ENCODE data around the gene INS. TPM values are rescaled to one million over a fixed set of nuclear protein-coding genes. Genes with fewer than 3 reads are reported as not detected.

The INS gene
- total and polyA plus RNA-seq, 4 donors = 0.16 to 0.37 TPM; not detected in 2

- Histone ChIP-seq H3K27ac (ENCODE audit: low read depth in 1 of 2, low read length in 2 of 2) (no peak overlapping the region), H3K36me3 (ENCODE audit: control insufficient read depth in 4 of 4, insufficient read depth in 3 of 4, low read depth in 1 of 4, low read length in 3 of 4) (no peaks in the 10 kb centered on the region), H3K4me3 (ENCODE audit: low read depth in 1 of 3, low read length in 3 of 3) (no peak overlapping the region), H3K9me3 (ENCODE audit: control insufficient read depth in 4 of 4, low read length in 3 of 4) (no peaks in the 10 kb centered on the region), H3K27me3 (ENCODE audit: control insufficient read depth in 4 of 4, insufficient read depth in 4 of 4, low read length in 3 of 4) (no peaks in the 10 kb centered on the region), H3K4me1 (ENCODE audit: control insufficient read depth in 4 of 4, insufficient read depth in 4 of 4, low read length in 3 of 4) (peaks cover 5 to 69% (median 30%) of the 10 kb centered on the region in 4 donors), H3K9ac (ENCODE audit: low read depth in 1 of 2, low read length in 2 of 2) (no peak overlapping the region)
- no peak for DNase-seq (ENCODE audit: low spot score)
- TF ChIP-seq CTCF (IDR thresholded peaks at IDR 0.05; ENCODE audit: low read depth, low read length, missing input control) (no peak), RXRA (IDR thresholded peaks at IDR 0.05) (no peak), YY1 (IDR thresholded peaks at IDR 0.05) (no peak), FOXA1 (IDR thresholded peaks at IDR 0.05) (no peak), REST (IDR thresholded peaks at IDR 0.05) (no peak)
- TF ChIP-seq, protein P1, sequence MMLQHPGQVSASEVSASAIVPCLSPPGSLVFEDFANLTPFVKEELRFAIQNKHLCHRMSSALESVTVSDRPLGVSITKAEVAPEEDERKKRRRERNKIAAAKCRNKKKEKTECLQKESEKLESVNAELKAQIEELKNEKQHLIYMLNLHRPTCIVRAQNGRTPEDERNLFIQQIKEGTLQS (IDR thresholded peaks at IDR 0.05) = no peak
- 72% methylated on average over 22 of the region's 22 CpGs for WGBS
Observed at GRCh38 chr11:2164081-2164480, 3.1 kb upstream of the INS start.

DNA sequence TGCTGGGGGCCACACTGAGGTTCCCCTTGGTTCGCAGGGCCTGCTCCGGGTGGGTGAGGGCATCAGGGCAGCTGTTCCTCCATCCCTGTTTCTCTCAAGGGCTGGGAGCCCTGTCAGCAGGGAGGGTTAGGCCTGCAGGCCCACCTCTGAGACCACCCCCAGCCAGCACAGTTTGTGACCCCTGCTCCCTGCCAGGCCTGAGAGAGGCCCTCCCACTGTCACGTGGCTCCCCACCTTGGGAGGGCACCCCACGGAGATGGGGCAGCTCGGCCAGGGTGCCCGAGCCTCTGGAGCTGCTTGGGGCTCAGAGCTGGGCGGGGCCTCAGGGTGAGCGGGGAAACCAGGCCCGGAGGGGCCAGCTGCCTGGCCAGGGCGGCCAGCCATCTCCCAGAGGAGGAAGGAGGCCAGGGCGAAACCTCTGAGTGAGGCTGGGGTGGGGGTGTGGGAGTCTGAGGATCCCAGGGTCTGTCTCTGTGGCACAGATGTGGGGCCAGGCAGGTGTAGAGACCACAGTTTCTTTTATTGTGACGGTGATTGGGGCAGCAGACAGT is 2.5 kb upstream of the INS start:
- H3K27me3 ChIP-seq (ENCODE audit: control insufficient read depth in 4 of 4, insufficient read depth in 4 of 4, low read length in 3 of 4) = no peaks in the 10 kb centered on the region
- TF ChIP-seq YY1 (IDR thresholded peaks at IDR 0.05) = no peak
- TF ChIP-seq, protein P1 (IDR thresholded peaks at IDR 0.05) = no peak
- TF ChIP-seq EGR1 (IDR thresholded peaks at IDR 0.05; ENCODE audit: low read depth in 2 of 2) = no peak
- TF ChIP-seq RAD21 (IDR thresholded peaks at IDR 0.05) = no peak
- no peak for TF ChIP-seq FOXA1 (IDR thresholded peaks at IDR 0.05)
- no peak for TF ChIP-seq GABPA (IDR thresholded peaks at IDR 0.05 in 1 of 2, conservative IDR thresholded peaks at IDR 0.05 in 1 of 2)
- no peak for TF ChIP-seq CTCF (IDR thresholded peaks at IDR 0.05; ENCODE audit: low read depth, low read length, missing input control)
- TF ChIP-seq JUND (IDR thresholded peaks at IDR 0.05) = no peak
- TF ChIP-seq NR2F2 (IDR thresholded peaks at IDR 0.05) = no peak
- TF ChIP-seq MAX (IDR thresholded peaks at IDR 0.05) = no peak
- no peak for TF ChIP-seq HNF4A (conservative IDR thresholded peaks at IDR 0.05)
- TF ChIP-seq TAF1 (conservative IDR thresholded peaks at IDR 0.05) = no peak
- TF ChIP-seq FOXA2 (IDR thresholded peaks at IDR 0.05) = no peak
- TF ChIP-seq REST (IDR thresholded peaks at IDR 0.05) = no peak
- no peak for TF ChIP-seq HNF4G (IDR thresholded peaks at IDR 0.05)
- TF ChIP-seq, protein P2, sequence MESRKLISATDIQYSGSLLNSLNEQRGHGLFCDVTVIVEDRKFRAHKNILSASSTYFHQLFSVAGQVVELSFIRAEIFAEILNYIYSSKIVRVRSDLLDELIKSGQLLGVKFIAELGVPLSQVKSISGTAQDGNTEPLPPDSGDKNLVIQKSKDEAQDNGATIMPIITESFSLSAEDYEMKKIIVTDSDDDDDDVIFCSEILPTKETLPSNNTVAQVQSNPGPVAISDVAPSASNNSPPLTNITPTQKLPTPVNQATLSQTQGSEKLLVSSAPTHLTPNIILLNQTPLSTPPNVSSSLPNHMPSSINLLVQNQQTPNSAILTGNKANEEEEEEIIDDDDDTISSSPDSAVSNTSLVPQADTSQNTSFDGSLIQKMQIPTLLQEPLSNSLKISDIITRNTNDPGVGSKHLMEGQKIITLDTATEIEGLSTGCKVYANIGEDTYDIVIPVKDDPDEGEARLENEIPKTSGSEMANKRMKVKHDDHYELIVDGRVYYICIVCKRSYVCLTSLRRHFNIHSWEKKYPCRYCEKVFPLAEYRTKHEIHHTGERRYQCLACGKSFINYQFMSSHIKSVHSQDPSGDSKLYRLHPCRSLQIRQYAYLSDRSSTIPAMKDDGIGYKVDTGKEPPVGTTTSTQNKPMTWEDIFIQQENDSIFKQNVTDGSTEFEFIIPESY (IDR thresholded peaks at IDR 0.05) = no peak
- TF ChIP-seq RXRA (IDR thresholded peaks at IDR 0.05) = no peak
- peaks cover 5 to 69% (median 30%) of the 10 kb centered on the region in 4 donors for H3K4me1 ChIP-seq (ENCODE audit: control insufficient read depth in 4 of 4, insufficient read depth in 4 of 4, low read length in 3 of 4)
- H3K9ac ChIP-seq (ENCODE audit: low read depth in 1 of 2, low read length in 2 of 2) = no peak overlapping the region
- no peak overlapping the region for H3K27ac ChIP-seq (ENCODE audit: low read depth in 1 of 2, low read length in 2 of 2)
- no peak overlapping the region for H3K4me3 ChIP-seq (ENCODE audit: low read depth in 1 of 3, low read length in 3 of 3)
- WGBS = 87% methylated on average over 12 of the region's 12 CpGs
- H3K36me3 ChIP-seq (ENCODE audit: control insufficient read depth in 4 of 4, insufficient read depth in 3 of 4, low read depth in 1 of 4, low read length in 3 of 4) = no peaks in the 10 kb centered on the region
- no peak for DNase-seq (ENCODE audit: low spot score)
- no peaks in the 10 kb centered on the region for H3K9me3 ChIP-seq (ENCODE audit: control insufficient read depth in 4 of 4, low read length in 3 of 4)

Data from liver (tissue), 9 donors.